WTC11 (cell line): Measurements from ENCODE around the gene IQSEC1. TPM values are rescaled to one million over a fixed set of nuclear protein-coding genes. Genes with fewer than 3 reads are reported as not detected.

Source experiments
- ATAC-seq: fragments of 200-7000 bp; cut with Tn5 transposase; 2 replicates; pipeline ENCODE4 v1.10.0; 2021; ENCODE audit warnings: mild to moderate bottlenecking, moderate library complexity
- CTCF ChIA-PET: fragments of 300-600 bp; sonication (Branson Sonifier 250); formaldehyde crosslinking; loops from one replicate; lab custom pipeline; 2021; ENCODE audit warnings: antibody characterized with exemption; lab: Charles Lee
- POLR2A ChIA-PET: fragments of 350-600 bp; sonication (Branson Sonifier 250); formaldehyde crosslinking; loops from one replicate; lab custom pipeline; 2021; ENCODE audit warnings: antibody characterized with exemption; lab: Charles Lee
- DNase-seq: peaks from one replicate; pipeline ENCODE4 v3.0.0; 2021; ENCODE audit warnings: low spot score
- H3K27ac Mint-ChIP-seq: 2 replicates; pipeline ENCODE4 v1.8.0; 2021; ENCODE audit warnings: mixed read lengths
- H3K27me3 Mint-ChIP-seq: 2 replicates; pipeline ENCODE4 v1.8.0; 2021; ENCODE audit warnings: low read depth, mild to moderate bottlenecking, moderate library complexity, mixed read lengths
- H3K36me3 Mint-ChIP-seq: 2 replicates; pipeline ENCODE4 v1.8.0; 2021; ENCODE audit warnings: mixed read lengths
- H3K4me1 Mint-ChIP-seq: 2 replicates; pipeline ENCODE4 v1.8.0; 2022; ENCODE audit warnings: mixed read lengths
- H3K4me3 Mint-ChIP-seq: 2 replicates; pipeline ENCODE4 v1.8.0; 2021; ENCODE audit warnings: mild to moderate bottlenecking, moderate library complexity, mixed read lengths
- H3K9me3 Mint-ChIP-seq: 2 replicates; pipeline ENCODE4 v1.8.0; 2021; ENCODE audit warnings: mixed read lengths
- ARID4B ChIP-seq: sonication (generic); formaldehyde crosslinking; IDR thresholded peaks from 2 replicates; pipeline ENCODE4 v1.8.0; 2023; ENCODE audit warnings: missing genetic modification reagents, mild to moderate bottlenecking, borderline replicate concordance
- ELF4 ChIP-seq: sonication (generic); formaldehyde crosslinking; IDR thresholded peaks from 2 replicates; pipeline ENCODE4 v1.8.1; 2022; ENCODE audit warnings: low read depth, mild to moderate bottlenecking, moderate library complexity, missing genetic modification reagents
- EMX1 ChIP-seq: fragments of 250-450 bp; sonication (Bioruptor Pico); IDR thresholded peaks from 2 replicates; pipeline ENCODE4 v1.8.0; 2021; ENCODE audit warnings: mild to moderate bottlenecking
- GTF2I ChIP-seq: fragments of 250-450 bp; sonication (Bioruptor Pico); conservative IDR thresholded peaks from 2 replicates; pipeline ENCODE4 v1.4.0; 2021; ENCODE audit warnings: mild to moderate bottlenecking
- HMGXB4 ChIP-seq: sonication (generic); formaldehyde crosslinking; IDR thresholded peaks from 2 replicates; pipeline ENCODE4 v1.8.1; 2023; ENCODE audit warnings: mild to moderate bottlenecking, moderate library complexity, missing genetic modification reagents
- KAT7 ChIP-seq: sonication (generic); formaldehyde crosslinking; IDR thresholded peaks from 2 replicates; pipeline ENCODE4 v1.8.1; 2023; ENCODE audit warnings: missing genetic modification reagents, mild to moderate bottlenecking, borderline replicate concordance
- MXD4 ChIP-seq: fragments of 250-450 bp; sonication (Bioruptor Pico); IDR thresholded peaks from 2 replicates; pipeline ENCODE4 v1.8.0; 2021; ENCODE audit warnings: mild to moderate bottlenecking, moderate library complexity, borderline replicate concordance
- NFE2L1 ChIP-seq: sonication (generic); formaldehyde crosslinking; IDR thresholded peaks from 2 replicates; pipeline ENCODE4 v1.8.1; 2023; ENCODE audit warnings: missing genetic modification reagents
- NFYB ChIP-seq: sonication (generic); formaldehyde crosslinking; conservative IDR thresholded peaks from 2 replicates; pipeline ENCODE4 v1.8.0; 2022; ENCODE audit warnings: low read depth, missing genetic modification reagents
- NR1H2 ChIP-seq: sonication (generic); formaldehyde crosslinking; IDR thresholded peaks from 2 replicates; pipeline ENCODE4 v1.9.0; 2021; ENCODE audit warnings: mild to moderate bottlenecking, moderate library complexity, missing genetic modification reagents
- NR3C1 ChIP-seq: sonication (generic); formaldehyde crosslinking; conservative IDR thresholded peaks from 2 replicates; pipeline ENCODE4 v1.8.1; 2023; ENCODE audit warnings: low read depth, mild to moderate bottlenecking, missing genetic modification reagents
- RELA ChIP-seq: sonication (generic); formaldehyde crosslinking; IDR thresholded peaks from 2 replicates; pipeline ENCODE4 v1.8.1; 2022; ENCODE audit warnings: missing genetic modification reagents, mild to moderate bottlenecking, borderline replicate concordance
- SOX15 ChIP-seq: fragments of 250-450 bp; sonication (Bioruptor Pico); IDR thresholded peaks from 2 replicates; pipeline ENCODE4 v1.9.0; 2021; ENCODE audit warnings: mild to moderate bottlenecking
- TCF7 ChIP-seq: sonication (generic); formaldehyde crosslinking; IDR thresholded peaks from 2 replicates; pipeline ENCODE4 v1.8.0; 2022; ENCODE audit warnings: mild to moderate bottlenecking, low read depth, missing genetic modification reagents, moderate library complexity
- ZNF232 ChIP-seq: sonication (generic); formaldehyde crosslinking; IDR thresholded peaks from 2 replicates; pipeline ENCODE4 v1.8.0; 2022; ENCODE audit warnings: mild to moderate bottlenecking, missing genetic modification reagents
- ZNF263 ChIP-seq: sonication (generic); formaldehyde crosslinking; IDR thresholded peaks from 2 replicates; pipeline ENCODE4 v1.8.1; 2022; ENCODE audit warnings: low read depth, mild to moderate bottlenecking, moderate library complexity, missing genetic modification reagents
- total RNA-seq: library from RNA; stranded (reverse); gene quantifications from 3 replicates; pipeline ENCODE4 v1.2.3, GENCODE V29; 2021
- TF ChIP-seq, protein P1 (sequence below): sonication (generic); formaldehyde crosslinking; IDR thresholded peaks from 2 replicates; pipeline ENCODE4 v1.8.0; 2022; ENCODE audit warnings: mild to moderate bottlenecking, missing genetic modification reagents
- TF ChIP-seq, protein P2 (sequence below): sonication (generic); formaldehyde crosslinking; IDR thresholded peaks from 2 replicates; pipeline ENCODE4 v1.8.1; 2023; ENCODE audit warnings: mild to moderate bottlenecking, missing genetic modification reagents
- TF ChIP-seq, protein P3 (sequence below): sonication (generic); formaldehyde crosslinking; IDR thresholded peaks from 2 replicates; pipeline ENCODE4 v1.8.1; 2023; ENCODE audit warnings: mild to moderate bottlenecking, missing genetic modification reagents, moderate library complexity

Gene IQSEC1
- total RNA-seq, 1 experiment from 2014 or later = 35.0 TPM

DNA sequence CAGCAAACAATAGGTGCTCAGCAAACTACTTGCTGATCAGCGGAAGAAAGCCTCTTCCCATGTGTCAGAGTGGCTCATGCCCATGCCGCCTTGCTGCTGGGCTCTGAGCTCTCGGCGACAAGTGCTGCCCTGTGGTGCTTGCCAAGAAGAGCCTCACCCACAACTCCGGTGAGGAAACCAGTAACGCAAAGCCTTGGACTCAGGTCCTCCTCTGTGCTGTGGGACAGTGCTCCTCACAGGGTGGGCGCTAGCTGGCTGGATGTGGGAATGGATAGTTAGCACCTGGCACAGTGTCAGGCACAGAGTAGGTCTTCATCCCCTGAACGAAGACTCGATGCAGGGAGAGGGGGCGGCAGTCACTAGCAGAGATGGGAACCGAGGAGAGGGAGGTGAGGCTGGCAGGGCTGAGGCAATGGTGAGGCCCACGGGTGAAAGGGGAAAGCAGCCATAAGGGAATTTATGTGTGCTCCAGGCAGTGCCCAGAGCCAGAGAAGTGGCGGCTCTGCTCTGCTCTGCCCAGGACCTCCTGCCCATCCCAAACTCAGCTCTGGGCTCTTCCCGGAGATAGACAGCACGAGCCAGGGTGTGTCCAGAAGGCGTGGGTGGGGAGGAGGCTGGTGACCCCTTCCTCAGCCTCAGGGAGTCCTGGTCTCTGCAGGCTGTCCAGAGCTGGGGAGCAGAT, 55.7 kb downstream of the IQSEC1 start:
- H3K4me3 Mint-ChIP-seq = no peak overlapping the region
- no peaks in the 10 kb centered on the region for H3K9me3 Mint-ChIP-seq
- POLR2A ChIA-PET = no interaction called here
- no peaks in the 10 kb centered on the region for H3K27me3 Mint-ChIP-seq
- ATAC-seq = no peak
- H3K4me1 Mint-ChIP-seq = peaks cover 43% of the 10 kb centered on the region
- CTCF ChIA-PET = interaction anchor here (1.3 to 2.9 kb wide), 5 partner anchors 9 to 75 kb away, joined by 3 to 14 read pairs (median 9); no protein-coding TSS in a partner anchor
- H3K27ac Mint-ChIP-seq = no peak overlapping the region
- H3K36me3 Mint-ChIP-seq = no peaks in the 10 kb centered on the region
- TF ChIP-seq ELF4 (CRISPR knock-in tag) (no peak), ZNF232 (no peak), MXD4 (CRISPR knock-in tag) (no peak), ZNF263 (CRISPR knock-in tag) (no peak), TCF7 (CRISPR knock-in tag) (no peak), HMGXB4 (CRISPR knock-in tag) (no peak), GTF2I (CRISPR knock-in tag) (no peak), NR3C1 (CRISPR knock-in tag) (no peak), NR1H2 (no peak), KAT7 (CRISPR knock-in tag) (no peak), SOX15 (CRISPR knock-in tag) (no peak), NFE2L1 (no peak), ARID4B (CRISPR knock-in tag) (no peak), EMX1 (CRISPR knock-in tag) (no peak), NFYB (CRISPR knock-in tag) (no peak), RELA (CRISPR knock-in tag) (no peak)
- TF ChIP-seq, protein P1, sequence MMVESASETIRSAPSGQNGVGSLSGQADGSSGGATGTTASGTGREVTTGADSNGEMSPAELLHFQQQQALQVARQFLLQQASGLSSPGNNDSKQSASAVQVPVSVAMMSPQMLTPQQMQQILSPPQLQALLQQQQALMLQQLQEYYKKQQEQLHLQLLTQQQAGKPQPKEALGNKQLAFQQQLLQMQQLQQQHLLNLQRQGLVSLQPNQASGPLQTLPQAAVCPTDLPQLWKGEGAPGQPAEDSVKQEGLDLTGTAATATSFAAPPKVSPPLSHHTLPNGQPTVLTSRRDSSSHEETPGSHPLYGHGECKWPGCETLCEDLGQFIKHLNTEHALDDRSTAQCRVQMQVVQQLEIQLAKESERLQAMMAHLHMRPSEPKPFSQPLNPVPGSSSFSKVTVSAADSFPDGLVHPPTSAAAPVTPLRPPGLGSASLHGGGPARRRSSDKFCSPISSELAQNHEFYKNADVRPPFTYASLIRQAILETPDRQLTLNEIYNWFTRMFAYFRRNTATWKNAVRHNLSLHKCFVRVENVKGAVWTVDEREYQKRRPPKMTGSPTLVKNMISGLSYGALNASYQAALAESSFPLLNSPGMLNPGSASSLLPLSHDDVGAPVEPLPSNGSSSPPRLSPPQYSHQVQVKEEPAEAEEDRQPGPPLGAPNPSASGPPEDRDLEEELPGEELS (CRISPR knock-in tag) = no peak
- TF ChIP-seq, protein P2, sequence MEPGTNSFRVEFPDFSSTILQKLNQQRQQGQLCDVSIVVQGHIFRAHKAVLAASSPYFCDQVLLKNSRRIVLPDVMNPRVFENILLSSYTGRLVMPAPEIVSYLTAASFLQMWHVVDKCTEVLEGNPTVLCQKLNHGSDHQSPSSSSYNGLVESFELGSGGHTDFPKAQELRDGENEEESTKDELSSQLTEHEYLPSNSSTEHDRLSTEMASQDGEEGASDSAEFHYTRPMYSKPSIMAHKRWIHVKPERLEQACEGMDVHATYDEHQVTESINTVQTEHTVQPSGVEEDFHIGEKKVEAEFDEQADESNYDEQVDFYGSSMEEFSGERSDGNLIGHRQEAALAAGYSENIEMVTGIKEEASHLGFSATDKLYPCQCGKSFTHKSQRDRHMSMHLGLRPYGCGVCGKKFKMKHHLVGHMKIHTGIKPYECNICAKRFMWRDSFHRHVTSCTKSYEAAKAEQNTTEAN (CRISPR knock-in tag) = no peak
- TF ChIP-seq, protein P3, sequence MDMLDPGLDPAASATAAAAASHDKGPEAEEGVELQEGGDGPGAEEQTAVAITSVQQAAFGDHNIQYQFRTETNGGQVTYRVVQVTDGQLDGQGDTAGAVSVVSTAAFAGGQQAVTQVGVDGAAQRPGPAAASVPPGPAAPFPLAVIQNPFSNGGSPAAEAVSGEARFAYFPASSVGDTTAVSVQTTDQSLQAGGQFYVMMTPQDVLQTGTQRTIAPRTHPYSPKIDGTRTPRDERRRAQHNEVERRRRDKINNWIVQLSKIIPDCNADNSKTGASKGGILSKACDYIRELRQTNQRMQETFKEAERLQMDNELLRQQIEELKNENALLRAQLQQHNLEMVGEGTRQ (CRISPR knock-in tag) = no peak
- TF ChIP-seq, all 79 proteins: peak for 0
- no peak for DNase-seq
